ENCODE data around the gene LRRC43.
"Not testable (repeated sequence)": the region's sequence is repeated elsewhere in the genome, so short reads cannot be mapped to it uniquely, and the experiment has no call there.

- TF ChIP-seq, protein P1, sequence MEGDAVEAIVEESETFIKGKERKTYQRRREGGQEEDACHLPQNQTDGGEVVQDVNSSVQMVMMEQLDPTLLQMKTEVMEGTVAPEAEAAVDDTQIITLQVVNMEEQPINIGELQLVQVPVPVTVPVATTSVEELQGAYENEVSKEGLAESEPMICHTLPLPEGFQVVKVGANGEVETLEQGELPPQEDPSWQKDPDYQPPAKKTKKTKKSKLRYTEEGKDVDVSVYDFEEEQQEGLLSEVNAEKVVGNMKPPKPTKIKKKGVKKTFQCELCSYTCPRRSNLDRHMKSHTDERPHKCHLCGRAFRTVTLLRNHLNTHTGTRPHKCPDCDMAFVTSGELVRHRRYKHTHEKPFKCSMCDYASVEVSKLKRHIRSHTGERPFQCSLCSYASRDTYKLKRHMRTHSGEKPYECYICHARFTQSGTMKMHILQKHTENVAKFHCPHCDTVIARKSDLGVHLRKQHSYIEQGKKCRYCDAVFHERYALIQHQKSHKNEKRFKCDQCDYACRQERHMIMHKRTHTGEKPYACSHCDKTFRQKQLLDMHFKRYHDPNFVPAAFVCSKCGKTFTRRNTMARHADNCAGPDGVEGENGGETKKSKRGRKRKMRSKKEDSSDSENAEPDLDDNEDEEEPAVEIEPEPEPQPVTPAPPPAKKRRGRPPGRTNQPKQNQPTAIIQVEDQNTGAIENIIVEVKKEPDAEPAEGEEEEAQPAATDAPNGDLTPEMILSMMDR (IDR thresholded peaks at IDR 0.05): not testable (repeated sequence)
- TF ChIP-seq POLR2A (IDR thresholded peaks at IDR 0.05): not testable (repeated sequence)
Measured at GRCh38 chr12:122176473-122176872, 6.5 kb upstream of the LRRC43 start.
